ENCODE data around the gene CXCL10.

CXCL10 gene

DNA sequence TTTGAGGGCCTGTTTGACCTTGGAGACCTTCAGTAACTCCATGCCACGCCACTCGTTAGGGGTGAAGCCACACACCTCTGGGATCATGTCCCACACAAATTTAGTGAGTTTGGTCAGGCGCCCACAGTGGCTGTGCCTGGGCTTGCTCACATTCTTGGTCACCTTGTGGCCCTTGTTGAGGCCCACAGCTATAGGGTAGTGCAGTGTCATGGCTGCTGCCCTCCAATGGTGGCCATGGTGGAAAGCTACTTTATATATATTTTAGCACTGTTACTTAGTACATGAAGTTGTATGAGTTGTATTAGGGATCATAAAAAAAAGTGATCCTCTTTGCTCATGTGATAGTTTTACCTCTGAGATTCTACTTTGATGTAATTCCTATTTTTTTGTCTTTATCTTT lies 13.6 kb upstream of the CXCL10 start:
- DNase-seq (ENCODE audit: insufficient read length, low spot score): no peak
- TF ChIP-seq, protein P1, sequence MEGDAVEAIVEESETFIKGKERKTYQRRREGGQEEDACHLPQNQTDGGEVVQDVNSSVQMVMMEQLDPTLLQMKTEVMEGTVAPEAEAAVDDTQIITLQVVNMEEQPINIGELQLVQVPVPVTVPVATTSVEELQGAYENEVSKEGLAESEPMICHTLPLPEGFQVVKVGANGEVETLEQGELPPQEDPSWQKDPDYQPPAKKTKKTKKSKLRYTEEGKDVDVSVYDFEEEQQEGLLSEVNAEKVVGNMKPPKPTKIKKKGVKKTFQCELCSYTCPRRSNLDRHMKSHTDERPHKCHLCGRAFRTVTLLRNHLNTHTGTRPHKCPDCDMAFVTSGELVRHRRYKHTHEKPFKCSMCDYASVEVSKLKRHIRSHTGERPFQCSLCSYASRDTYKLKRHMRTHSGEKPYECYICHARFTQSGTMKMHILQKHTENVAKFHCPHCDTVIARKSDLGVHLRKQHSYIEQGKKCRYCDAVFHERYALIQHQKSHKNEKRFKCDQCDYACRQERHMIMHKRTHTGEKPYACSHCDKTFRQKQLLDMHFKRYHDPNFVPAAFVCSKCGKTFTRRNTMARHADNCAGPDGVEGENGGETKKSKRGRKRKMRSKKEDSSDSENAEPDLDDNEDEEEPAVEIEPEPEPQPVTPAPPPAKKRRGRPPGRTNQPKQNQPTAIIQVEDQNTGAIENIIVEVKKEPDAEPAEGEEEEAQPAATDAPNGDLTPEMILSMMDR (IDR thresholded peaks at IDR 0.05; ENCODE audit: insufficient read depth, missing control alignments): no peak
- no peak for FAIRE-seq

DNA sequence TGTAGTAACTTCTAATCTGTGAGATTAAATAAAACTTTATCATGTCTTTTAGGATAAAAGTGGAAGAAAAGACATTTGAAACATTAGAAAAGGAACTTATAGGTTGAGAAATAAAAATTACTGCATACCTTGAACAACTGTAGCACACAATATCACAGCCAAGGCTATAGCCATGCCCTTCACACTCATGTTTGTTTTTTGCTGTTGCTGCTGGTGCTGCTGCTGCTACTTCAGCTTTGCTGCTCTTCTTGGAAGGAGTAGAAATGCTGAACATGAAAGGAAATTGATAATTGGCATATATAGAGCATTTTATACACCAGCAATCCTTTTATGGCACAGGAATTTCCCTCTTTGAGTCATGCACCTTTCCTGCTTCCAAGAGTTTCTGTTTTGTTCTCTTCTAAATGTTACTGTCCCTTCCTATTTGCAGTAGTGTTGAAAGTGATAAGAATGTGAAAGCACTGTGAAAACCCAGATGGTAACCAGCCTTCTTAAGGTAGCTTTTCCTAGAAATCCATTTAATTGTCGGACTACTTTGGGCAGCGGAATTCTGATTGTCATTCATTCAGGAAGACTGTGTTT lies 12.6 kb upstream of the CXCL10 start, which contains the start of gene CXCL11:
CXCL11 (minus strand) TSS at position 272 of the 582 bp plus-strand sequence; CDS start at position 189, 83 bp downstream.
- peak; percentile 67 for FAIRE-seq
- DNase-seq (ENCODE audit: insufficient read length, low spot score): no peak
- TF ChIP-seq, protein P1 (IDR thresholded peaks at IDR 0.05; ENCODE audit: insufficient read depth, missing control alignments): no peak

DNA sequence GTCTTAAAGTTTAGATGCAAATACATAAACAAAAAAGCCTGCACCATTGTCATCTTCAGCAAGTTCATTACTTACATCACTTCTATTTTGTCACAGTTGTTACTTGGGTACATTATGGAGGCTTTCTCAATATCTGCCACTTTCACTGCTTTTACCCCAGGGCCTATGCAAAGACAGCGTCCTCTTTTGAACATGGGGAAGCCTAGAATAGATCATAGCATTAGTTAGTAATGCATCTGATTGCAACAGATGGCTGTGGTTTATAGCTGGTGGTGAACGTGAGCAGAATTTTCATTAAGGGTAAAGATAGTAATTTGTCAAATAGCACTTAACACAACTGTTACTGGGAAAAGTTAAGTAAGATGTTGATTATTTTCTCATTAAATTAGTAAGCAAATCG lies 11.8 kb upstream of the CXCL10 start:
- FAIRE-seq (peak; percentile 88), DNase-seq (ENCODE audit: insufficient read length, low spot score) (no peak)
- TF ChIP-seq, protein P1 (IDR thresholded peaks at IDR 0.05; ENCODE audit: insufficient read depth, missing control alignments): no peak

DNA sequence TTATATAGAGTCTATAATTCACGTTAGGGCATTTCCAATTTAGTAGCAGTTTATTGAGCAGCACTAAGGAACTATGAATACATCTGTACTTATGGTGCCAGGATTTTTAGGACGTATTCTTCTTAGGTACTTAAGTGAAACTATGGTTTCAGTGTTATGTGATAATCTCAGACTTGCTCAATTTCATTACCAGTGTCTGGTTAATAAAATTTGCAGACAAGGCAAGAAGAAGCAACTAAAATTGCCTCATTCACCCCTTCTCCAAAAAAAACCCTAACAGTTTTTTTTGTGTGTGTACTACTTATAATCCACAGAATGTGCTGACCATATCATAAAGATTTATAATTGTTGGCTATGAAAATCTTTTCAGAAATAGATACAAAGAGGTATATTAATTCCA lies 6.0 kb upstream of the CXCL10 start:
- no peak for FAIRE-seq
- DNase-seq (ENCODE audit: insufficient read length, low spot score): no peak
- TF ChIP-seq, protein P1 (IDR thresholded peaks at IDR 0.05; ENCODE audit: insufficient read depth, missing control alignments): no peak

DNA sequence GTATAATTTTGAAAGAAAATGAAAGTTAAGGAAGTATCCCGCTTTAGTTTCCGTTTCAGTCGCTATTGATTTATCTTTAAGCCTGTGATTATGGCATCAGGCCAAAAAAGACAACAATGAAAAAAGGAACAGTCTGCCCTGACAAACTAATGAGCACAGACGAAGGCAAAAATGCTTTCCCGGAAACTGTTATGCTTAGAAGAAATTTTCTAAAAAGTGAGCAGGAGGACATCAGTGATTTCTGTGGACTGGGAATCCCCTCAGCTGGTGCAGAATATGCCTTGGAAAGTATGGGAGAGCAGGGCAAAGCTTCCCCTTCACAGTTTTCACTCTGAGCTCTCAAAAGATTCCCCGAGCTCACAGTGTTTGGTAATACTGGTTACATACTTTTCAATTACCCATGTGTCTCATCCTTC lies 5.1 kb upstream of the CXCL10 start:
- no peak for DNase-seq (ENCODE audit: insufficient read length, low spot score)
- FAIRE-seq: no peak
- TF ChIP-seq, protein P1 (IDR thresholded peaks at IDR 0.05; ENCODE audit: insufficient read depth, missing control alignments): no peak

DNA sequence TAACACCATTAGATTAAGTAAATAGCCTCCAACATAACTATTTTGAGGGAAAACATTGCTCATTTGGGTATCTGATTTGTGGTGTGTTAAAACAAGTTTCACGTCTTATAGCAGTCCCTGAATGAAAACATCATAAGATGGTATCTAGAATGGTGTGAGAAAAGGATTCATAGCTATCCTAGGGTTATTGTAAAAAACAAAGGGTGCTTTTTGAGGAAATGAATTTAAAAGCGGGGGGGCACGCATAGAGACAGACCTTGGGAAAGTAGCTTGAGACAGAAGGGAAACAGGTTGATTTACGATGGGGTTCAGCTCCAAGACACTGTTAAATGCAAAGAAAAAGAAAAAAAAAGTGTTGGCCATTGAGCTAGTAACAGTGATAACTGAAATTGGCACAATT lies 768 bp upstream of the CXCL10 start:
- FAIRE-seq: no peak
- DNase-seq (ENCODE audit: insufficient read length, low spot score): no peak
- TF ChIP-seq, protein P1 (IDR thresholded peaks at IDR 0.05; ENCODE audit: insufficient read depth, missing control alignments): no peak

DNA sequence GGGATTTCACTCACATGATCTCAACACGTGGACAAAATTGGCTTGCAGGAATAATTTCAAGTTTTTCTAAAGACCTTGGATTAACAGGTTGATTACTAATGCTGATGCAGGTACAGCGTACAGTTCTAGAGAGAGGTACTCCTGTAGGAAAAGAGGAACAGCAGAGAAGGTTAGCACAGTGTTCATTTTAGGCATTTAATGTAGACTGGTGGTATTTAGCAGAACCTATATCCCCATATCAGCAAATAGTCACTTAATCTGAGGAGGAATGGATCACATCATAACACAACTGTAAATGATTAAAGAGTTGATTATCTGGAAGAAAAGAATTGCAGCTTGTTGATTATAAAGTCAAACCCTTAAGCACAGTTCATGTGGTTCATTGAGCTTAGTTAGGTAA lies 620 bp downstream of the CXCL10 start:
- FAIRE-seq (no peak), DNase-seq (ENCODE audit: insufficient read length, low spot score) (no peak)
- TF ChIP-seq, protein P1 (IDR thresholded peaks at IDR 0.05; ENCODE audit: insufficient read depth, missing control alignments): no peak

Data from D721Med (cell line).